GM19099 (cell line): Measurements from ENCODE around the gene KPTN.

ENCODE experiments used
- POLR2A ChIP-seq: IDR thresholded peaks from 3 replicates; pipeline ENCODE4 v1.6.1; 2011; ENCODE audit warnings: low read depth; ENCODE audit not compliant: insufficient read length; ENCODE audit errors: extremely low read depth

The KPTN gene

GRCh38 chr19:47483800-47484690 is at the start of gene KPTN:
Gene KPTN, minus strand, starts transcription at chr19:47484219. Its CDS starts 59 bp downstream, at chr19:47484160.
- peak; percentile 83 for TF ChIP-seq POLR2A

GRCh38 chr19:47531640-47532387 is 47.8 kb upstream of the KPTN start:
- TF ChIP-seq POLR2A, result no peak

- TF ChIP-seq POLR2A, result no peak
These were observed 45.2 kb upstream of the KPTN start for GRCh38 chr19:47529018-47529742.

- no peak for TF ChIP-seq POLR2A
These were observed 42.8 kb upstream of the KPTN start for GRCh38 chr19:47526798-47527197.

DNA sequence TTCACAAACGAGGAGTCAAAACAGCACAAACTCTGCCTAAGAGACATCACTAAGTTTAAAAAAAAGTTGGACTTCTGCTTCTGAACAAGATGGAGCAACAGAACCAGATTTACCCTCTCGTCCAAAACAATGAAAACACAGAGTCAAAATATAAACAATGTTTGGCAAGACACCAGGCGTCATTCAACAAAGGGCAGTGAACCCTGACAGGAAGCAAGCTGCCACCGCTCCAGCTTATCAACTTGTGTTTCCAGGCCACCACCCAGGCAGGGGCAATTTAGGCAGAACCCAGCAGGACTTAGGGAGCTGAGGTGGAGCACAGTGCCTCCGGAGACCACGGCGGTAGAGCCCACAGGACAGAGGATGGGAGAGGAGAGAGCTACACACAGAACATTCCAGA is 39.5 kb upstream of the KPTN start:
- no peak for TF ChIP-seq POLR2A

DNA sequence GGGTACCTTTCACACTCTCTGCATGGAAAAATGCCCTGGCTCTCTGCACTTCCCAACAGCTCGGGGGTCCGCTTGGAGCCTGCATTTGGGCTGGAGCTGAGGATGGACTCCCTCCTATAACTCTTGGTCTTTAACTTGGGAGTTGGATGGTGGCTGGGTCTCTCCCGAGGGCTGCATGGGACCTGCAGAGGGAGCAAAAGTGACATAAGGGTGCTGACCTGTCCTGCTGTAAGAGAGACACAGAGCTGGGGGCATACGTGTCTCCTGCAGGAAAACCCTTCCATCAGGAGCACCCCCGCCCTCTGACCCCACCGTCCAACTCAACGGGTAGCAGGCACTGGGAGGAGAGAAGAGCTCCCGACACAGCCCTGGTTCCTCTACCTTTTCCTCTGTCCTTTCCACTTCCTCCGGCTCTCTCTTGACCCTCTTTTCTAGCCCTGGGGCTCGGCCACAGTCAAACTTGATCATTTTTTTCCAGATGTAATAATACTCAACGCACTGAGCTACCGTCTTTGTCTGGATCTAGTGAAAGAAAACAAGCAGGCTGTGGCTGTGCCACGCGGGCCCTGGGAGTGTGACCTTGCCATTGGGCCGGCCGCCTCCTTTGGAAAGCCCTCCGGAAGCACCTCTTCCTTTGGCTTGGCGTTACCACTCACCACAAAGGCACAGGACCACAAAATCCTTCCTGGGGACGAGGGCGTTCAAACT is 37.6 kb upstream of the KPTN start:
- TF ChIP-seq POLR2A, result no peak

GRCh38 chr19:47520839-47521238 is 36.8 kb upstream of the KPTN start:
- no peak for TF ChIP-seq POLR2A

DNA sequence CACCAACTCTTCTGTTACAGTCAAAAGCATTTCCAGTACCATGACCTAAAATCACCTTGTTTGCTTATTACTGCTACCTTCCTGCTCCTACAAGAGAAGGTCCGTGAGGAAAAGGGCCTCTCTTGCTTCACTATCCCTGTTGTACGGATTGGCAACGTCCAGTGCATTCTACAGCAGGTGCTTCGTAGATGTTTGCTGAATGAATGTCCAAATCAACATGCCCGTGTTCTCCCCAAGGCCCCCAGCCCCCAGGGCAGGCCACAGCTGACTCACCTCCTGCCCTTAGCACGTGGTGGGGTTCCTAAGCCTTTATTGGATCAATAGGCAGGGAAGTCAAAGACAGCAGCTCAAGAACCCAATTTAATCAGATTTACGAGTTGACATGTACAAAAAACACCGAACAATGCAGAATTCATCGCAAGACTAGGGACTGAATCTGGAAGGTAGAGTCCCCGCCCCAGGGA is 36.4 kb upstream of the KPTN start:
- TF ChIP-seq POLR2A, result no peak

- TF ChIP-seq POLR2A, result no peak
These were observed 34.8 kb upstream of the KPTN start for GRCh38 chr19:47518854-47519253.

DNA sequence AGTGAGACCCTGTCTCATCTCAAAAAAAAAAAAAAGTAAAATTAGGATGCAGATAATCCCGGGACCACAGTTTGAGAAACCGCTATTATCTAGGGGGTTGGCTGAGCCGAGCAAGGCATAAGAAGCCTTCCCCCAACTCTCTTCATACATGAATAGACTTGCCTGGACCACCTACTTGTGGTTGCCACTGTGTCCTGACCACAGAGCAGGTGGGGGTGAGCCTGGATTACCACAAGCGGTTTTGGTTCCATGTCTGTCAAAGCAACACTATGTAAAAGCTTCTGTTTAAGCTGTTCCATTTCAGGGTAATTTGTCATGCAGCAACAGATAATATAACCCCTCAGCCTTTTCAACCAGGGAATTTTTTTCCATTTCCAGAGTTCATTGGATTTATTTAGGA is 34.1 kb upstream of the KPTN start:
- TF ChIP-seq POLR2A, result no peak

DNA sequence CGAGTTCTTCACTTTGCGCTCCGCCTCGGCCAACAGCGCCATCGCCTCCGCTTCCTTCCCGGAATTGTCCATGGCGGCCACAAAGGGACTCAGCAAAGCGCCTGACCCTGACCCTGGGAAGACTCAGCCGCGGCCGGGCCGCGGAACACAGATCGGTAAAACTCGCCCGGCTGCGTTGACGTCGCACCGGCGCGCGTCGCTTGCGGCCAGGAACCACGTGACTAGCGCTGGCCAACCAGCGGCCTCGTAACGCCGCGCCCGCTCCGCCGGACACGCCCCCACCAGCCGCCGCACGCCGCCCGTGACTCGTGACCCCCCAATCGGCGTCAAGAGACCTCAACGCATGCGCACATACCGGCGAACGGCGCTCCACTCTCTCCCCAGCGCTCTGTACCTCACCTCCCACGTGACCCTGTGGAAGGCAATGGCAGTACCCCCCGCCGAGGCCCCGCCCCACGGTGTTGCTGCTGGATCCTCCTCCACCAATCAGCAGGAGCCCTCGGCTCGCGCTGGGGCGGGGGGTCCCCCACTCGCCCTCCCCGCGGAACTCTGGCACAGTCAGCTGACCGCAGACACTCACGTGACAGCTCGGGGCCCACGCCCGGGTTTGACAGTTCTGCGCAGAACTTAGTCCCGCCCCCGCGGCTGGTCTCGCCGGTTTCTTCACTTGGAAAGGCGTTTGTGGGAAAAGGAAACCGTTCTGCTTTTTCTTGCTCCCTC is 31.0 kb upstream of the KPTN start, which contains the start of gene NAPA:
TSS of gene NAPA (minus strand) at position 195 of the 720 bp plus-strand sequence. CDS start at position 72, 123 bp downstream.
- peak; percentile 93 for TF ChIP-seq POLR2A

- TF ChIP-seq POLR2A, result no peak
These were observed 30.3 kb upstream of the KPTN start for GRCh38 chr19:47514151-47514868.

GRCh38 chr19:47512948-47513319 is 28.9 kb upstream of the KPTN start:
- TF ChIP-seq POLR2A, result no peak

DNA sequence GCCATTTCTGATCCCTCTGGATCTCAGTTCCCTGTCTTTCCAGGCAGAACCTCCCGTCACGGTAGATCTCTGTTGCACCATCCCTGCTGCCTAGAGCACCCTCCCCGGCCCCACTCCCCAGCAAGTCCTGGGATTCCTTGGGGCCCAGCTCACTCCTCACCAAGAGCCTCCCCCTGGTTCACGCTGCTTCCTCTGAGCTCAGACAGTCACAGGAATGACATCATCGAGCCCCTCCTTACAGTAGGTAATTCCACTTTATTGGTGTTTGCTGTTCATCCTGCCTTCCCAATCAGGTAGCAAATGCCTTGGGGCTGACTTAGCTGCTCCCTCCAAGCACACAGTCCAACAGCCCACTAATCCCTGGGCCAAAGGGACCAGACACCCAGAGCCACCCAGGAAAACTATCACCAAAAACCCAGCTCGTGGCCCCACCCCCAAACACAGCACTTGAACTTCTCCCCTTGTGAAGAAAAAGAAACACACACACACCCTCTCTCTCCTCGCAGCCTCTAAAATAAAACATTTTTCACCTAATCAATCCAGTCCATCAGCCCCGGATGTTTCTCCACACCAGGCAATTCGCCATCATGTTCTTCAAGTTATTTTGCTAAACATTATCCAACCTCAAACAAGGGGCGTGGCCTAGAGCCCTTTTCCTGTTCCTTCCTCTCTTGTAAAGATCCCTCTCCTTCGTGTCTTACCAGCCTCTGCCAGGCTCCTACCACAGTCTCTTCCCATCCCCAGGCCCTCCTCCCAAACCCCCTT is 28.3 kb upstream of the KPTN start:
- TF ChIP-seq POLR2A, result no peak
